RWPE1 (cell line): Measurements from ENCODE around the gene SMU1.
A peak's percentile ranks its signal among the peaks of the same experiment; 100 is the strongest.
"Not testable (repeated sequence)": the region's sequence is repeated elsewhere in the genome, so short reads cannot be mapped to it uniquely, and the experiment has no call there.

Experiments
- CTCF ChIA-PET: fragments of 350-600 bp; sonication (Branson Sonifier 250); formaldehyde crosslinking; extraction: SDS; loops from one replicate; lab custom pipeline; 2021; lab: Yijun Ruan, JAX
- POLR2A ChIA-PET: fragments of 400-600 bp; formaldehyde crosslinking; extraction: SDS; loops from one replicate; lab custom pipeline; 2020; ENCODE audit warnings: antibody characterized with exemption; ENCODE audit not compliant: low non-redundant PET; lab: Yijun Ruan, JAX
- DNase-seq: peaks from one replicate; pipeline ENCODE4 v3.0.0; 2012; ENCODE audit warnings: low spot score
- H3K27ac ChIP-seq: fragments of 450-650 bp; 2 replicates; pipeline ENCODE4 v1.5.1; 2017
- TF ChIP-seq, protein P1 (sequence below): fragments of 450-650 bp; conservative IDR thresholded peaks from 2 replicates; pipeline ENCODE4 v1.5.1; 2017; ENCODE audit warnings: low read depth, mild to moderate bottlenecking

Gene SMU1

DNA sequence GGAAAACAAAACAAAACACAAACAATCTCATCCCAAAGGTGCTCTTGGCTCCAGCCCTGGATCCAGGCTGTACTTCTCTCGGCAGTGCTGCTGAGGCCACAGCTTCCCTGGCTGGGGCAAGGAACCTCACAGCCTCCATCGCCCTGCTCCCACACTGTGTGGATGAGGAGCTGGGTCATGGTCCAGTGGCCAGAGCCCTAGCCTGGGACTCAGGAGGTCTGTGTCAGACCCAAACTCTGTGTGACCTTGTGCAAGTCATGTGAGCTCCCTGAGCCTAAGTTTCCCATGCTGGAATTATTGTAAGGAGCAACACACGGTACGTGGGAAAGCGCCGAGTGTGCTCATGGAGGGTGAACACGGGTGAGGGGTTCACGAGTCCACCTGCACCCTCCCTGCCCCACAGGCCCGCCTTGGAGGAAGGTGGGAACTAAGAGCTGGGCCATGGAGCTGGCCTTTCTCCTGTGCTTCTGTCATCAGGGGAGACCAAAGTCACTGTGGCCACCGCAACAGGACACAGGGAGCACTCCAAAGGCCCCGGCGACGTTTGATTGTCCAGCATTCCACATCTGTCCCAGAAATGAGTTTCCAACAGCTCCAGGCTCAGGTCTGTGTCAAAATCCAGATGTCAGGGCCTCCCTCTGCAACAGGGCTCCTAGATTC lies 26.2 kb upstream of the SMU1 start:
- DNase-seq, result no peak
- CTCF ChIA-PET, result no interaction called here
- TF ChIP-seq, protein P1, sequence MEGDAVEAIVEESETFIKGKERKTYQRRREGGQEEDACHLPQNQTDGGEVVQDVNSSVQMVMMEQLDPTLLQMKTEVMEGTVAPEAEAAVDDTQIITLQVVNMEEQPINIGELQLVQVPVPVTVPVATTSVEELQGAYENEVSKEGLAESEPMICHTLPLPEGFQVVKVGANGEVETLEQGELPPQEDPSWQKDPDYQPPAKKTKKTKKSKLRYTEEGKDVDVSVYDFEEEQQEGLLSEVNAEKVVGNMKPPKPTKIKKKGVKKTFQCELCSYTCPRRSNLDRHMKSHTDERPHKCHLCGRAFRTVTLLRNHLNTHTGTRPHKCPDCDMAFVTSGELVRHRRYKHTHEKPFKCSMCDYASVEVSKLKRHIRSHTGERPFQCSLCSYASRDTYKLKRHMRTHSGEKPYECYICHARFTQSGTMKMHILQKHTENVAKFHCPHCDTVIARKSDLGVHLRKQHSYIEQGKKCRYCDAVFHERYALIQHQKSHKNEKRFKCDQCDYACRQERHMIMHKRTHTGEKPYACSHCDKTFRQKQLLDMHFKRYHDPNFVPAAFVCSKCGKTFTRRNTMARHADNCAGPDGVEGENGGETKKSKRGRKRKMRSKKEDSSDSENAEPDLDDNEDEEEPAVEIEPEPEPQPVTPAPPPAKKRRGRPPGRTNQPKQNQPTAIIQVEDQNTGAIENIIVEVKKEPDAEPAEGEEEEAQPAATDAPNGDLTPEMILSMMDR, result no peak
- peak overlapping the region; percentile 83 for H3K27ac ChIP-seq
- POLR2A ChIA-PET, result no interaction called here

DNA sequence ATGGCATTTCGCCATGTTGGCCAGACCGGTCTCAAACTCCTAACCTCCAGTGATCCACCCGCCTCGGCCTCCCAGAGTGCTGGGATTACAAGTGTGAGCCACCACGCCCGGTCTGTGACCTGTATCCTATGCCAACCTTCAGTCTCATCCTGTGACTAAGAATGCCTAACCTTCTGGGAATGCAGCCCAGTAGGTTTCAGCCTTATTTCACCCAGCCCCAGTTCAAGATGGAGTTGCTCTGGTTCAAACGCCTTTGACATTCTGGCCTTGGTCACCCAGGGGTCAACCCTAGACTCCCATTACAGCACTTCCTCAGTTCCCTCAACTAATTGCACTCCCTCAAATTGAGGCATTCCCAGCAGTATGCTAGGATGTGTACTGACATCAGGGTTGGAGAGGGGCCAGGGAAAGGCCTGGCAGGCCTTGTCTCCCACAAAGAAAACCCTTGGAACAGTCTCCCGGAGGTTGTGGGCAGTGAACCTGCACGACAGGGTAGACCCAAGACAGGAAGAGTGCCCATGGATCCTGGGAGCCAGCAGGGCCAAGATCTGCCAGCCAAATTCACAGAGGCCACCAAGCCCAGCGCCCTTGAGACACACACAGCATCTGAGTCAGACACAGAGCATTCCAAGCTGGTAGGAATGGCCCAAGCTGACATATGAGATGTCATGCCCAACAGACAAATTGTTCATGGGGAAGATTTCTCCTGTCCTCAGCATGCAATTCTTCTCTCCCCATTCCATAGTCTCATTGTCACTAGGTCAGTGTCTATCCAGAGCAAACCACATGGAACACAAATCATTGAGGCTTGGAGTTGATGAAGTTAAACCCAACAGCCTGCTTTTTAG lies 24.9 kb upstream of the SMU1 start:
- H3K27ac ChIP-seq, result peak overlapping the region; percentile 83
- peak; percentile 50 for DNase-seq
- ChIA-PET CTCF (interaction anchor here (0.7 kb wide), 1 partner anchor 295 kb away, joined by 3 read pairs; no protein-coding TSS in a partner anchor), POLR2A (no interaction called here)
- TF ChIP-seq, protein P1, result no peak

DNA sequence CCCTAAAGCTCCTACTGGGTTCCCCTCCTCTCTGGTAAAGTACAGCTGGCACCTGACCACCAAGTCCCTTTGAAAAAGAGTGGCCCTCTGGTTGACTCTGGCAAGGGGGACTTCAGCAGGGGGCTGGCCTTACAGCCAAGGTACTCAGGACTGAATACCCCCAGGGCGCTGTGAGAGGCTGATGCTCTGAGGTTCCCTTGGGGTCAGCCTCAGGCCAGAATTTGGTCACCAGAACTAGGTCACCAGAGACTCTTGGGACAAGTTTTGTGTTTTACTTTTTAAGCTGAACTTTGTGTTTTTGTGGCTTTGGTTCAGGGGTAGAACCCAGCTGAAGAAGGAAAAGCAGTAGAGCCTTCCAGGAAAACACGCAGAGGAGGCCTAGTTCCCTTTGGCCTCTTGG lies 23.3 kb upstream of the SMU1 start:
- POLR2A ChIA-PET, result no interaction called here
- no peak for DNase-seq
- CTCF ChIA-PET, result no interaction called here
- TF ChIP-seq, protein P1, result no peak
- H3K27ac ChIP-seq, result no peak overlapping the region

DNA sequence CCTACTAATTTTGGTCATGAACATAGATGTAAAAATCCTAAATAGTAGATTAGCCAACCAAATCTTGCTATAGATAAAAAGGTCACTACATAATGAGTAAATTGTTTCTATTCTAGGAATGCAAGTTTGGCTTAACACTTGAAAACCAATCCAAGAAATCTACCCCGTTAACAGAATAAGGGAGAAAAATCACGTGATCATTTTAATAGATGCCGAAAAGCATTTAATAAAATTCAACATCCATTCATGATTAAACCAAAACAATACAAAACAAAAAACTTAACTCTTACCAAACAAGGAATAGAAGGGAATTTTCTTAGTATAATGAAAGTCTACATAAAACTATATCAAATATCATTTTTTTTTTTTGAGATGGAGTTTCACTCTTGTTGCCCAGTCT lies 20.7 kb upstream of the SMU1 start:
- TF ChIP-seq, protein P1, result no peak
- CTCF ChIA-PET, result no interaction called here
- POLR2A ChIA-PET, result no interaction called here
- DNase-seq, result no peak
- no peak overlapping the region for H3K27ac ChIP-seq

DNA sequence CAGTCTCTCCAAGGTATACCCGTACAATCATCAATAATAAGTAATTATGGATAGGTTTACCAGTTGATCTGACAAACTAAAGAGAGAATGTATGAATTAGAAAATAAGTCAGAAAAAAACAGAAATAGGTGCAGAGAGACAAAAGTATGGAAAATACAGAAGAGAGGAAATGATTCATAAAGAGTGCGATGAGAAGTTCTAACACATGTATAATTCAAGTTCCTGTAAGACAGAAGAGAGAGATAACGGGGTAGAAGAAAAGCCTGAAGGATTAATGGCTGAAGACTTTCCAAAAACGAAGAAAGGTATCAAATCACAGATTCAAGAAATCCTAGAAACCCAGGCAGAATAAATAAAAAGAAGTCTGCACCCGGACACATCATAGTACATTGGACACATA lies 16.2 kb upstream of the SMU1 start:
- ChIA-PET POLR2A (no interaction called here), CTCF (no interaction called here)
- no peak for DNase-seq
- TF ChIP-seq, protein P1, result no peak
- H3K27ac ChIP-seq, result no peak overlapping the region

DNA sequence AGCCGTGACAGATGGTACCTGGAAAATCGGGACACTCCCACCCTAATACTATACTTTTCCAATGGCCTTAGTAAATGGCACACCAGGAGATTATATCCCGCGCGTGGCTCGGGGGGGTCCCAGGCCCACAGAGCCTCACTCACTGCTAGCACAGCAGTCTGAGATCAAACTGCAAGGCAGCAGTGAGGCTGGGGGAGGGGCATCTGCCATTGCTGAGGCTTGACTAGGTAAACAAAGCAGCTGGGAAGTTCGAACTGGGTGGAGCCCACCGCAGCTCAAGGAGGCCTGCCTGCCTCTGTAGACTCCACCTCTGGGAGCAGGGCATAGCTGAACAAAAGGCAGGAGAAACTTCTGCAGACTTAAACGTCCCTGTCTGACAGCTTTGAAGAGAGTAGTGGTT lies 9.2 kb upstream of the SMU1 start:
- CTCF ChIA-PET, result interaction anchor here (0.6 kb wide), 1 partner anchor 126 kb away, joined by 3 read pairs; no protein-coding TSS in a partner anchor
- H3K27ac ChIP-seq, POLR2A ChIA-PET, DNase-seq: not testable (repeated sequence)
